Endodermal cell (in vitro differentiated cells): ENCODE data around the gene HNRNPA3. TPM values are rescaled to one million over a fixed set of nuclear protein-coding genes. Genes with fewer than 3 reads are reported as not detected.

ENCODE experiments used
- DNase-seq: peaks from one replicate; pipeline ENCODE4 v3.0.0-alpha.2; 2017
- H3K27ac ChIP-seq: 2 replicates; pipeline ENCODE4 v1.5.1; 2013; ENCODE audit warnings: mild to moderate bottlenecking, low read depth, low read length, moderate library complexity
- H3K27me3 ChIP-seq: 2 replicates; pipeline ENCODE4 v1.6.1; 2013; ENCODE audit warnings: mild to moderate bottlenecking, low read length, moderate library complexity; ENCODE audit not compliant: insufficient read depth, control insufficient read depth, poor library complexity, severe bottlenecking
- H3K36me3 ChIP-seq: 2 replicates; pipeline ENCODE4 v1.7.0; 2013; ENCODE audit warnings: mild to moderate bottlenecking, low read length, moderate library complexity; ENCODE audit not compliant: control insufficient read depth, insufficient read depth
- H3K4me1 ChIP-seq: one replicate; pipeline ENCODE4 v1.7.0; 2013; ENCODE audit warnings: low read length; ENCODE audit not compliant: control insufficient read depth, insufficient read depth
- H3K4me3 ChIP-seq: 2 replicates; pipeline ENCODE4 v1.5.1; 2013; ENCODE audit warnings: mild to moderate bottlenecking, low read length, moderate library complexity
- H3K9ac ChIP-seq: 2 replicates; pipeline ENCODE4 v1.6.1; 2013; ENCODE audit warnings: mild to moderate bottlenecking, low read length, moderate library complexity; ENCODE audit not compliant: poor library complexity, severe bottlenecking; ENCODE audit errors: extremely low read depth
- H3K9me3 ChIP-seq: 2 replicates; pipeline ENCODE4 v1.6.1; 2013; ENCODE audit warnings: mild to moderate bottlenecking, low read length, moderate library complexity; ENCODE audit not compliant: control insufficient read depth
- H3K27ac Mint-ChIP-seq: 2 replicates; pipeline ENCODE4 v1.8.0; 2020; ENCODE audit warnings: mixed read lengths
- H3K27me3 Mint-ChIP-seq: 2 replicates; pipeline ENCODE4 v1.8.0; 2021; ENCODE audit warnings: mild to moderate bottlenecking, mixed read lengths; ENCODE audit not compliant: insufficient read depth
- H3K36me3 Mint-ChIP-seq: 2 replicates; pipeline ENCODE4 v1.8.0; 2020; ENCODE audit warnings: low read depth, mixed read lengths
- H3K4me1 Mint-ChIP-seq: 2 replicates; pipeline ENCODE4 v1.8.0; 2020; ENCODE audit warnings: mixed read lengths
- H3K4me3 Mint-ChIP-seq: 2 replicates; pipeline ENCODE4 v1.8.0; 2020; ENCODE audit warnings: mild to moderate bottlenecking, moderate library complexity, mixed read lengths
- H3K9me3 Mint-ChIP-seq: 2 replicates; pipeline ENCODE4 v1.8.0; 2020; ENCODE audit warnings: mild to moderate bottlenecking, mixed read lengths
- WGBS, 2 experiments: methylation state at CpG; one replicate each; pipeline versions ENCODE4 v1.1.5 to v1.1.7; 2013; ENCODE audit warnings: missing lambda C conversion rate in 2 of 2, mixed read lengths in 1 of 2; ENCODE audit not compliant: insufficient coverage in 1 of 2, insufficient read length in 1 of 2; 5-methylcytosine and 5-hydroxymethylcytosine counted together
- total RNA-seq, 2 donors: library from RNA; stranded (reverse); fragmentation: NEBNext Ultra II Directional in 1 of 2; extraction: Animal tissue kit (Norgen Biotek cat#: 25700) in 1 of 2; gene quantifications; 2 replicates in 1 of 2; 3 replicates in 1 of 2; pipeline ENCODE4 v1.2.1, GENCODE V29; 2021
- TF ChIP-seq, protein P1 (sequence below): fragments of 200-600 bp; sonication (generic); conservative IDR thresholded peaks from 2 replicates; pipeline ENCODE4 v1.5.0; 2021; ENCODE audit warnings: antibody characterized with exemption, mild to moderate bottlenecking

The HNRNPA3 gene
- total RNA-seq, 2 donors from 2014 or later: 323 to 413 TPM

DNA sequence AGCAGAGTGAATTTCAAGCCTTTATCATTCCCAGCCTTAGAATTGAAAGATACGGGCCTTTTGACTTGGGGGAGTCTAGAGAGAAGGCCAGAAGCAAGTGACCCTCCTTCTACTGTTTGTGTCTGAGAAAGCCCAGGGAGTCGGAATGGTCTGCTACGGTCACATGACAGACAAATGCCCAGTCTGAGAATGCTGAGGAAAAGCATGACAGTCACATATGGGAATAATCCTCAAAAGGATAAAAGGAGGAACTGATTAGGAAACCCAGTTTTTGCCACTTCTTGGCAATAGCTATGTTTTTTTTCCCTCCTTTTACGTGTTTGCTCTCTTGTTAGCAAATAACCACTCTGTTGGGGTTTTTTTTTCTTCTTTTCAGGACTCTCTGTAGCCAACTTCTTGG is 38.1 kb upstream of the HNRNPA3 start:
- Histone ChIP-seq H3K36me3 (no peaks in the 10 kb centered on the region), H3K9ac (no peak overlapping the region), H3K27me3 (no peaks in the 10 kb centered on the region), H3K4me1 (no peaks in the 10 kb centered on the region), H3K27ac (no peak overlapping the region), H3K4me3 (no peak overlapping the region), H3K9me3 (no peaks in the 10 kb centered on the region)
- H3K36me3 Mint-ChIP-seq: no peaks in the 10 kb centered on the region
- no peaks in the 10 kb centered on the region for H3K9me3 Mint-ChIP-seq
- WGBS, 2 experiments: 91 to 96% methylated on average over 4 of the region's 4 CpGs
- no peak for DNase-seq
- peak overlapping the region; percentile 30 for H3K27ac Mint-ChIP-seq
- peaks cover 13% of the 10 kb centered on the region for H3K4me1 Mint-ChIP-seq
- TF ChIP-seq, protein P1, sequence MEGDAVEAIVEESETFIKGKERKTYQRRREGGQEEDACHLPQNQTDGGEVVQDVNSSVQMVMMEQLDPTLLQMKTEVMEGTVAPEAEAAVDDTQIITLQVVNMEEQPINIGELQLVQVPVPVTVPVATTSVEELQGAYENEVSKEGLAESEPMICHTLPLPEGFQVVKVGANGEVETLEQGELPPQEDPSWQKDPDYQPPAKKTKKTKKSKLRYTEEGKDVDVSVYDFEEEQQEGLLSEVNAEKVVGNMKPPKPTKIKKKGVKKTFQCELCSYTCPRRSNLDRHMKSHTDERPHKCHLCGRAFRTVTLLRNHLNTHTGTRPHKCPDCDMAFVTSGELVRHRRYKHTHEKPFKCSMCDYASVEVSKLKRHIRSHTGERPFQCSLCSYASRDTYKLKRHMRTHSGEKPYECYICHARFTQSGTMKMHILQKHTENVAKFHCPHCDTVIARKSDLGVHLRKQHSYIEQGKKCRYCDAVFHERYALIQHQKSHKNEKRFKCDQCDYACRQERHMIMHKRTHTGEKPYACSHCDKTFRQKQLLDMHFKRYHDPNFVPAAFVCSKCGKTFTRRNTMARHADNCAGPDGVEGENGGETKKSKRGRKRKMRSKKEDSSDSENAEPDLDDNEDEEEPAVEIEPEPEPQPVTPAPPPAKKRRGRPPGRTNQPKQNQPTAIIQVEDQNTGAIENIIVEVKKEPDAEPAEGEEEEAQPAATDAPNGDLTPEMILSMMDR: no peak
- no peaks in the 10 kb centered on the region for H3K27me3 Mint-ChIP-seq
- H3K4me3 Mint-ChIP-seq: no peak overlapping the region

DNA sequence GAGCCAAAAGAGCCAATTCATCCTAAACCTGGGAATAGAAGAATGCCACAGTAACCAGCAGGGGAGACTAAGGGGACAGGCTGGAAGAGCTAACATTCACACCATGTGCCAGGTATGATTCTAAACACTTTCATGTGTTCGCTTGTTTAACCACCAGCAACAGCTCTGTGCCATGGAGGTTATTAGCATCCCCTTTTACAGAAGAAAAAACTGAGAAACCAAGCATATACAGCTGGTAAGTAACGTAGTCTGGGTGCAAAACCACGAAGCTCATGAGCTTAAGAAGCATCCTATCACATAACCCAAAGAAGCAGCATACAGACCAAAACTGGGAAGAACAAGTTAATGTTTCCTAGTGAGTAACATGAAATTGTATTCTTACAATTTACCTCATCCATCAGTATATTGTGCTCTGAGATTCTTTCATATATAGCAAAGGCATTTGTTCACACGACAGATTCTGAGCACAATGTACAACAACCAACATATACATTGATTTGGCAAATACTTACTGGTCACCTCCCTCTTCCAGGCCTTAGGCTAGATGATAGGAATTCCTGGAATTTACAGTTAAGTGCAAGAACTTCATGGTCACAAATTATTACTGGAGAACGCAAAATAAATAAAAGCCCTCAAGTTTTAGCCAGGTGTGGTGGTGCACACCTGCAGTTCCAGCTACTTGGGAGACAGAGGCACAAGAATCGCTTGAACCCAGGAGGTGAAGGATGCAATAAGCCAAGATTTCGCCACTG is 36.5 kb upstream of the HNRNPA3 start:
- H3K27ac Mint-ChIP-seq: no peak overlapping the region
- H3K36me3 Mint-ChIP-seq: no peaks in the 10 kb centered on the region
- no peak overlapping the region for H3K4me3 Mint-ChIP-seq
- Histone ChIP-seq H3K4me3 (no peak overlapping the region), H3K4me1 (no peaks in the 10 kb centered on the region), H3K9ac (no peak overlapping the region), H3K27ac (no peak overlapping the region), H3K36me3 (no peaks in the 10 kb centered on the region), H3K9me3 (no peaks in the 10 kb centered on the region), H3K27me3 (no peaks in the 10 kb centered on the region)
- no peaks in the 10 kb centered on the region for H3K9me3 Mint-ChIP-seq
- no peak for DNase-seq
- no peaks in the 10 kb centered on the region for H3K27me3 Mint-ChIP-seq
- peaks cover 13% of the 10 kb centered on the region for H3K4me1 Mint-ChIP-seq
- 90 to 100% methylated on average over 4 to 7 of the region's 7 CpGs for WGBS, 2 experiments
- TF ChIP-seq, protein P1: no peak

GRCh38 chr2:177178797-177179196 is 33.8 kb upstream of the HNRNPA3 start:
- TF ChIP-seq, protein P1: no peak
- no peaks in the 10 kb centered on the region for H3K4me1 ChIP-seq
- H3K36me3 ChIP-seq: no peaks in the 10 kb centered on the region
- no CpG with 5 or more reads among the region's 1 CpG for WGBS, 2 experiments
- H3K4me3 Mint-ChIP-seq: no peak overlapping the region
- H3K9me3 ChIP-seq: no peaks in the 10 kb centered on the region
- H3K9ac ChIP-seq: no peak overlapping the region
- no peaks in the 10 kb centered on the region for H3K27me3 ChIP-seq
- H3K4me1 Mint-ChIP-seq: peaks cover 13% of the 10 kb centered on the region
- H3K9me3 Mint-ChIP-seq: no peaks in the 10 kb centered on the region
- H3K27me3 Mint-ChIP-seq: no peaks in the 10 kb centered on the region
- DNase-seq: no peak
- no peaks in the 10 kb centered on the region for H3K36me3 Mint-ChIP-seq
- H3K27ac ChIP-seq: no peak overlapping the region
- H3K4me3 ChIP-seq: no peak overlapping the region
- no peak overlapping the region for H3K27ac Mint-ChIP-seq
